GM12801 (cell line): Measurements from ENCODE around the gene PRELP.

Experiments
- CTCF ChIP-seq: IDR thresholded peaks from one replicate; pipeline ENCODE4 v1.5.1; 2011; ENCODE audit warnings: control low read depth; ENCODE audit not compliant: insufficient read length; ENCODE audit errors: extremely low read depth

PRELP gene

GRCh38 chr1:203471841-203472240 is 3.8 kb upstream of the PRELP start:
- no peak for TF ChIP-seq CTCF

- TF ChIP-seq CTCF: no peak
These were observed 2.3 kb upstream of the PRELP start for GRCh38 chr1:203473281-203473680.

- no peak for TF ChIP-seq CTCF
These were observed 1.8 kb upstream of the PRELP start for GRCh38 chr1:203473781-203474305.

GRCh38 chr1:203476216-203476814 is 709 bp downstream of the PRELP start:
- no peak for TF ChIP-seq CTCF

GRCh38 chr1:203477748-203478147 is 2.1 kb downstream of the PRELP start:
- TF ChIP-seq CTCF: no peak

GRCh38 chr1:203478231-203478630 is 2.6 kb downstream of the PRELP start:
- TF ChIP-seq CTCF: no peak

- TF ChIP-seq CTCF: no peak
These were observed 3.4 kb downstream of the PRELP start for GRCh38 chr1:203478986-203479385.
